DOHH2 (cell line): Measurements from ENCODE around the gene LRPAP1.
"Not testable (repeated sequence)": the region's sequence is repeated elsewhere in the genome, so short reads cannot be mapped to it uniquely, and the experiment has no call there.

Source experiments
- H3F3A ChIP-seq: fragments of 200-600 bp; sonication (generic), shearing (Covaris generic); 2 replicates; pipeline ENCODE4 v1.6.0; 2016; ENCODE audit warnings: antibody characterized with exemption, mild to moderate bottlenecking; ENCODE audit not compliant: control insufficient read depth, insufficient read depth
- H3K27ac ChIP-seq: fragments of 200-600 bp; sonication (generic); 2 replicates; pipeline ENCODE4 v1.5.1; 2014; ENCODE audit warnings: low read depth, mild to moderate bottlenecking, low read length, moderate library complexity
- H3K27me3 ChIP-seq: fragments of 200-600 bp; sonication (generic); 2 replicates; pipeline ENCODE4 v1.6.1; 2014; ENCODE audit warnings: mild to moderate bottlenecking, low read length, mixed read lengths; ENCODE audit not compliant: control insufficient read depth
- H3K36me3 ChIP-seq: fragments of 200-600 bp; sonication (generic); 2 replicates; pipeline ENCODE4 v1.6.1; 2014; ENCODE audit warnings: mild to moderate bottlenecking, low read length, moderate library complexity, mixed read lengths; ENCODE audit not compliant: control insufficient read depth
- H3K4me1 ChIP-seq: fragments of 200-600 bp; sonication (generic); 2 replicates; pipeline ENCODE4 v1.6.1; 2014; ENCODE audit warnings: mild to moderate bottlenecking, low read length, mixed read lengths; ENCODE audit not compliant: control insufficient read depth
- H3K4me2 ChIP-seq: fragments of 200-600 bp; sonication (generic); 2 replicates; pipeline ENCODE4 v1.6.0; 2014; ENCODE audit warnings: mild to moderate bottlenecking, low read length, moderate library complexity
- H3K4me3 ChIP-seq: fragments of 200-600 bp; sonication (generic); 2 replicates; pipeline ENCODE4 v1.5.1; 2014; ENCODE audit warnings: mild to moderate bottlenecking, low read length, mixed read lengths
- H3K79me2 ChIP-seq: fragments of 200-600 bp; sonication (generic); 2 replicates; pipeline ENCODE4 v1.6.1; 2014; ENCODE audit warnings: mild to moderate bottlenecking, low read length, mixed read lengths; ENCODE audit not compliant: control insufficient read depth
- H3K9me2 ChIP-seq: fragments of 200-600 bp; sonication (generic); replicated peaks from 2 replicates; pipeline ENCODE4 v1.6.1; 2014; ENCODE audit warnings: mild to moderate bottlenecking, low read length, mixed read lengths; ENCODE audit not compliant: control insufficient read depth
- H3K9me3 ChIP-seq: fragments of 200-600 bp; sonication (generic); 2 replicates; pipeline ENCODE4 v1.6.1; 2014; ENCODE audit warnings: antibody characterized with exemption, low read length, mixed read lengths; ENCODE audit not compliant: control insufficient read depth, insufficient read depth
- H4K20me1 ChIP-seq: fragments of 200-600 bp; sonication (generic); 2 replicates; pipeline ENCODE4 v1.6.0; 2014; ENCODE audit warnings: low read depth, mild to moderate bottlenecking, antibody characterized with exemption, low read length, moderate library complexity; ENCODE audit not compliant: control insufficient read depth, insufficient read depth
- CTCF ChIP-seq: fragments of 200-600 bp; sonication (generic); IDR thresholded peaks from one replicate; pipeline ENCODE4 v1.5.1; 2014; ENCODE audit warnings: antibody characterized with exemption, mild to moderate bottlenecking, low read depth, low read length; ENCODE audit not compliant: poor library complexity, severe bottlenecking
- EZH2phosphoT487 ChIP-seq: fragments of 200-600 bp; sonication (generic); IDR thresholded peaks from 2 replicates; pipeline ENCODE4 v1.6.1; 2017; ENCODE audit warnings: borderline replicate concordance, mild to moderate bottlenecking, antibody characterized with exemption, low read length, moderate library complexity, mixed read lengths

Gene LRPAP1

GRCh38 chr4:3514221-3514780 is 17.9 kb downstream of the LRPAP1 start:
- no peaks in the 10 kb centered on the region for H3K27me3 ChIP-seq
- H3K36me3 ChIP-seq = peaks cover 57% of the 10 kb centered on the region
- no peaks in the 10 kb centered on the region for H3K4me1 ChIP-seq
- no peaks in the 10 kb centered on the region for H3F3A ChIP-seq
- H3K4me2 ChIP-seq = no peak overlapping the region
- no peaks in the 10 kb centered on the region for H3K9me2 ChIP-seq
- no peak overlapping the region for H3K4me3 ChIP-seq
- no peaks in the 10 kb centered on the region for H3K9me3 ChIP-seq
- no peaks in the 10 kb centered on the region for H3K79me2 ChIP-seq
- H4K20me1 ChIP-seq = no peaks in the 10 kb centered on the region
- TF ChIP-seq CTCF (no peak), EZH2phosphoT487 (no peak)
- no peak overlapping the region for H3K27ac ChIP-seq

- Histone ChIP-seq H3K9me2 (no peaks in the 10 kb centered on the region), H4K20me1 (no peaks in the 10 kb centered on the region)
Measured at GRCh38 chr4:3513807-3514206, 18.4 kb downstream of the LRPAP1 start.

GRCh38 chr4:3512719-3513118 is 19.5 kb downstream of the LRPAP1 start:
- H3K4me1 ChIP-seq = no peaks in the 10 kb centered on the region
- no peaks in the 10 kb centered on the region for H3K9me2 ChIP-seq
- H3K27me3 ChIP-seq = no peaks in the 10 kb centered on the region
- no peak overlapping the region for H3K4me2 ChIP-seq
- TF ChIP-seq EZH2phosphoT487 (no peak), CTCF (no peak)
- no peak overlapping the region for H3K4me3 ChIP-seq
- H3K79me2 ChIP-seq = no peaks in the 10 kb centered on the region
- no peaks in the 10 kb centered on the region for H3K9me3 ChIP-seq
- H3F3A ChIP-seq = no peaks in the 10 kb centered on the region
- peaks cover 63% of the 10 kb centered on the region for H3K36me3 ChIP-seq
- H3K27ac ChIP-seq = no peak overlapping the region
- no peaks in the 10 kb centered on the region for H4K20me1 ChIP-seq

More at GRCh38 chr4:3513807-3514206, 18.4 kb downstream of the LRPAP1 start:
- no peak overlapping the region for H3K27ac ChIP-seq
- H3K4me2 ChIP-seq = no peak overlapping the region
- no peak for TF ChIP-seq CTCF
- no peak for TF ChIP-seq EZH2phosphoT487
- peaks cover 59% of the 10 kb centered on the region for H3K36me3 ChIP-seq
- no peaks in the 10 kb centered on the region for H3K9me3 ChIP-seq
- no peaks in the 10 kb centered on the region for H3K4me1 ChIP-seq
- no peaks in the 10 kb centered on the region for H3F3A ChIP-seq
- no peaks in the 10 kb centered on the region for H3K79me2 ChIP-seq
- no peak overlapping the region for H3K4me3 ChIP-seq
- H3K27me3 ChIP-seq = no peaks in the 10 kb centered on the region

- H3F3A ChIP-seq = no peaks in the 10 kb centered on the region
- no peaks in the 10 kb centered on the region for H3K9me3 ChIP-seq
- H3K4me2 ChIP-seq = no peak overlapping the region
- H3K4me1 ChIP-seq = no peaks in the 10 kb centered on the region
- no peak for TF ChIP-seq CTCF
- TF ChIP-seq EZH2phosphoT487 = no peak
- H3K4me3 ChIP-seq = no peak overlapping the region
- H3K27ac ChIP-seq = no peak overlapping the region
- H3K36me3 ChIP-seq = peaks cover 63% of the 10 kb centered on the region
- H4K20me1 ChIP-seq = no peaks in the 10 kb centered on the region
- H3K9me2 ChIP-seq = no peaks in the 10 kb centered on the region
- H3K27me3 ChIP-seq = no peaks in the 10 kb centered on the region
- H3K79me2 ChIP-seq = no peaks in the 10 kb centered on the region
Measured at GRCh38 chr4:3512279-3512678, 19.9 kb downstream of the LRPAP1 start.

GRCh38 chr4:3511601-3512000 is 20.6 kb downstream of the LRPAP1 start:
- H3K9me3 ChIP-seq, H3K4me2 ChIP-seq, H3K9me2 ChIP-seq, H3F3A ChIP-seq, H3K27ac ChIP-seq, H3K4me1 ChIP-seq, H3K27me3 ChIP-seq, H4K20me1 ChIP-seq, H3K4me3 ChIP-seq, H3K79me2 ChIP-seq: not testable (repeated sequence)
- peaks cover 56% of the 10 kb centered on the region for H3K36me3 ChIP-seq
